ENCODE data around the gene RBM33.

DNA sequence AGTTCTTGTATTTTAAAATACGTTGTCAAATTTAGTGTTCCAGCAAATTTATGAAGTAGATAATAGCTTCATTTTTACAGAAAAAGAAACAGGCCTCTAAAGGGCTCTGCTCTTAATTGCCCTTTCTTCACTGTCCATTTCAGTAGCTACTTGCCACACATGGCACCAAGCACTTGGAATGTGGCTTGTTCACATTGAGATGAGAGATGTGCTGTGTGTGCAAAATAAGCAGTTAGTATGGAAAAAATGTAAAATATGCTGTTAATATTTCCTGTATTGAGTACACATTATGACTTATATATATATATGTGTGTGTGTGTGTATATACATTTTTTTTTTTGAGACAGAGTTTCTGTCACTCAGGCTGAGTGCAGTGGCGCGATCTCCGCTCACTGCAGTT is 19.5 kb downstream of the RBM33 start:
- TF ChIP-seq CREB1 (IDR thresholded peaks at IDR 0.05; ENCODE audit: low read depth) = no peak
- TF ChIP-seq CEBPB (IDR thresholded peaks at IDR 0.05) = no peak
- TF ChIP-seq NFIC (IDR thresholded peaks at IDR 0.05) = no peak
- TF ChIP-seq TEAD4 (IDR thresholded peaks at IDR 0.05) = no peak
- TF ChIP-seq, protein P1, sequence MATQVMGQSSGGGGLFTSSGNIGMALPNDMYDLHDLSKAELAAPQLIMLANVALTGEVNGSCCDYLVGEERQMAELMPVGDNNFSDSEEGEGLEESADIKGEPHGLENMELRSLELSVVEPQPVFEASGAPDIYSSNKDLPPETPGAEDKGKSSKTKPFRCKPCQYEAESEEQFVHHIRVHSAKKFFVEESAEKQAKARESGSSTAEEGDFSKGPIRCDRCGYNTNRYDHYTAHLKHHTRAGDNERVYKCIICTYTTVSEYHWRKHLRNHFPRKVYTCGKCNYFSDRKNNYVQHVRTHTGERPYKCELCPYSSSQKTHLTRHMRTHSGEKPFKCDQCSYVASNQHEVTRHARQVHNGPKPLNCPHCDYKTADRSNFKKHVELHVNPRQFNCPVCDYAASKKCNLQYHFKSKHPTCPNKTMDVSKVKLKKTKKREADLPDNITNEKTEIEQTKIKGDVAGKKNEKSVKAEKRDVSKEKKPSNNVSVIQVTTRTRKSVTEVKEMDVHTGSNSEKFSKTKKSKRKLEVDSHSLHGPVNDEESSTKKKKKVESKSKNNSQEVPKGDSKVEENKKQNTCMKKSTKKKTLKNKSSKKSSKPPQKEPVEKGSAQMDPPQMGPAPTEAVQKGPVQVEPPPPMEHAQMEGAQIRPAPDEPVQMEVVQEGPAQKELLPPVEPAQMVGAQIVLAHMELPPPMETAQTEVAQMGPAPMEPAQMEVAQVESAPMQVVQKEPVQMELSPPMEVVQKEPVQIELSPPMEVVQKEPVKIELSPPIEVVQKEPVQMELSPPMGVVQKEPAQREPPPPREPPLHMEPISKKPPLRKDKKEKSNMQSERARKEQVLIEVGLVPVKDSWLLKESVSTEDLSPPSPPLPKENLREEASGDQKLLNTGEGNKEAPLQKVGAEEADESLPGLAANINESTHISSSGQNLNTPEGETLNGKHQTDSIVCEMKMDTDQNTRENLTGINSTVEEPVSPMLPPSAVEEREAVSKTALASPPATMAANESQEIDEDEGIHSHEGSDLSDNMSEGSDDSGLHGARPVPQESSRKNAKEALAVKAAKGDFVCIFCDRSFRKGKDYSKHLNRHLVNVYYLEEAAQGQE (IDR thresholded peaks at IDR 0.05; ENCODE audit: low read depth) = no peak
